Measurements from ENCODE around the gene VGLL2.
A peak's percentile ranks its signal among the peaks of the same experiment; 100 is the strongest.

Gene VGLL2

DNA sequence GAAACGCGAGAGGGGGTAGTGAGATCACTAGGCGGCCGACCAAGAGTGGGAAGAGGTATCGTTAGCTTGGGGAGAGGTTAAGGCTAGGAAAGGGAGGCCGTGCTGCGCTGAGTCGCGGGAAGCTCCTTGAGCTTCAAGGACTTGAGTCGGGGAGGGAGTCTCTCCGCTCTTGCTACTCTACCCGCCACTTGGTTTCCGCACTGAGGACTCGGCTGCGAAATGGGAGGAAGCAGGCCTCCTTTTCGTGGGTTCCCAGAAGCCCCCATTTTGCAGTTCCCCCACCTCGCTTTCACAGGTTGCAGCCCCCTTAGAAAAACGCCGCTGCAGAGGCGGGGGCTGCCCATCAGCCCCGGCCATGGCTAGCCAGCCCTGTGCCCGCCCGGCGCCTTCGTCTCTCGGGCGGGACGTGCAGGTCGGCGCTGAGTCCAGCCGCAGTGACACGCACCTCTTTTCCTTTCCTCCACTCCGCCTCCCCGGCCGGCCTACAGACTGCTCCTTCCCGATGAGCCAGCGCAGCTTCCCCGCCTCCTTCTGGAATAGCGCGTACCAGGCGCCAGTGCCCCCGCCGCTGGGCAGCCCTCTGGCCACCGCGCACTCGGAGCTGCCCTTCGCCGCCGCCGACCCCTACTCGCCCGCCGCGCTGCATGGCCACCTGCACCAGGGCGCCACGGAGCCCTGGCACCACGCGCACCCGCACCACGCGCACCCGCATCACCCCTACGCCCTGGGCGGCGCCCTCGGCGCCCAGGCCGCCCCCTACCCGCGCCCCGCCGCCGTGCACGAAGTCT is 4.9 kb downstream of the VGLL2 start:
- DNase-seq, result no peak

GRCh38 chr6:117270843-117271507 is 5.6 kb downstream of the VGLL2 start:
- no peak for DNase-seq

DNA sequence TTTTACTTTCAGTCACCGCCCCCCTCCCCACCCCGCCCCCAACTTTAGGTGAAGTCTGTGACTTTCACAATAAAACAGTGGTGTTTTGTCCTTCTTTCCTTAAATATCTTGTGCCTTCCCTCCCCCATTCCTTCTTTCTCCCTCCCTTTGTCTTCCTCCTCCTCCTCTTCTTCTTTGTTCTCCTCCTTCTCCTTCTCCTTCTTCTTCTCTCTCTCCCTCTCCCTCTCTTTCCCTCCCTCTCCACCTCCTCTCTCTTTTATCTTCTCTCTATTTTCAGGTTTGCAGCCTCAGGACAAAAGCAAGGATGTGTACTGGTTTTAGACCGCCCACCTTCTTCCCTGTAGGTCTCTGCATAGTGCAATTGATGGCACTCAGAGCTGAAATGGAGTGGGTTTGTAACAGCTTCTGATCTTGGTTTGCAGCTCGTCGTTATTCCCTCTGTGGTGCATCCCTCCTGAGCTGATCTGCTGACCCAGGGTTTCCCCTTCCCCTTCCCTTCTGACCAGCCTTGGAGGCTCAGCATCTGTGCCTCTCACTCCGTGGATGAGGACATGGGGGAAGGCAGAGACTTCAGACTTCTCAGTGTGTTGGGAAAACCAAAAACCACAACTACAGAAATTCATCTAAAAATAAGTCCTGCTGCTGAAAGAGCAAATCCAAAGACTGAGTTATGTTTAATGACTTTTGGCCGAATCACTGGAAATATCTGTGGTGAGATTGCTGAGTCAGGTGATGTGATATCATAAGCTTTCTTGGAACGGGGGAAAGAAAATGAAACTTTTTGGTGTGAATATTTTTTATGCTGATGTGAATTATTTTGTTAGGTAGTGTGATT is 6.9 kb downstream of the VGLL2 start:
- DNase-seq, result peak; percentile 46

GRCh38 chr6:117272891-117273290 is 7.5 kb downstream of the VGLL2 start:
- DNase-seq, result no peak

- DNase-seq, result no peak
These were observed 9.8 kb downstream of the VGLL2 start for GRCh38 chr6:117275205-117275604.

- DNase-seq, result no peak
These were observed 10.4 kb downstream of the VGLL2 start for GRCh38 chr6:117275711-117276110.

DNA sequence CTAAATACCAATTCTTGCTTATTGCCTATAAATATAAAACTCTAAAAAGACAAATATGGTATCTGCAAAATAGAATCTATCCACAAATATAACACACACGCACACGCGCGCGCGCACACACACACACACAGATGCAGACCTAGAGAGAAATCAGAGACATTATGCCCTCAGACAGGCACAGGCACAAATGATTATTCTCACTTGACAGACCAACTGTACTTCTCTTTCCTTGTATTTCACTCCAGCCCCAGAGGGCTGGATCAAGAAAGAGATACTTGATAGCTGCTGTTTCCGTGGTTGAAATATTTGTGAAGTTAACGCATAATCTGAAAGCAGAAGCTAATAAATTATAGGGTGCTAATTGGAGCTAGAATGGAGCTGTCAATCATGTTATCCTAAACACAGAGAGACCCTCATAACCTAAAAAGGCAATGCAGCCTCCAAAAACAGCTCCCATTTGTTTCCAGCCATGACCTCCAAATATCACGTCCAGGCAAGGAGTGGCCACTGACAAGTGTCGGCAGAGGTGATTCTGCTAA is 11.5 kb downstream of the VGLL2 start:
- DNase-seq, result no peak

DNA sequence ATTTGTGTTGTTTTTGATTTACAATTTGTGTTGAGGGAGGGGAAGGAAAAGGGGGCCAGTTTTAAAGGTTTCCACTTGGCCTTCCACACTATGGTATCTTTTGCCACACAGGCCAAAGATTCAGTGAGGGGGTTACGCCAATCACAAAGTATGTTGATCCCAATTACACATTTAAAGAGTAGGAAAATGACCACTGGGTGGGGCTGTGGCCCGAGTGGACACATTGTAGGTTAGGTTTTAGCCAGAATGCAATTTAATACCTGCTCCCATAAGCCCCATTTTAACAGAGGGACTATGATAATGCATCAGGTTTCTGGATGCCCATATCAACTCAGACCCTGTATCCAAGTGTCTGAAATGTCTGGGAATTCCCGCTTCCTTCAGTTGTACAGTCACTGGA is 15.6 kb downstream of the VGLL2 start:
- no peak for DNase-seq

DNA sequence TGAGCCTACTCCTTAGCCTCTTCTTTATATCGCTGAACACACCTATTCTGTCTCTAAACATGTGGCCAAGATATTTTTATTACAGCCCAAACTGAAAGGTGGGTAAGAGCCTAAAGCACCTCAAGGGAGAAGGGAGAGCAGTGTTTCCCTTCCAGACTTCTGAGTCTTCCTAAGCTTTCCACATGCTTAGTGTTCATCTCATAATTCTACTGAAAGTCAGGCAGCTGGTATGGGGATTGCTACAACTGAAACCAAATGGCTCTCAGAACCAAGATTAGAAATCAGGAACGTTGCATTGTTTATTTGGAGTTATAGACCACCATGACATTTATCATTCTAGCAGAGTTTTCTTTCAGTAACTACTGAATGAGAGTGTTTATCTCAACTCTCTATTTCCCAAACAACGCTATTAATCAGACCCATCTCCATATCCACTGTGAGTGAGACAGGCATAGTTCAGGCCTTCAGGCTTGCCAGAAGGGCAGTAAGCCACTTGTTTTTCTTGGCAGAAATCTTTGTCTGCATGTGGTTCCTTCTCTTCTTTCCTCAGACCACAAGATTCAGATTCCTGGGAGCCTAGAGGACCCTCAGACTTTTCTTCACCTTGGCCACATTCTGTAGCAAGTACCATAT is 22.8 kb downstream of the VGLL2 start:
- no peak for DNase-seq

- DNase-seq, result no peak
These were observed 25.0 kb downstream of the VGLL2 start for GRCh38 chr6:117290173-117290846.

DNA sequence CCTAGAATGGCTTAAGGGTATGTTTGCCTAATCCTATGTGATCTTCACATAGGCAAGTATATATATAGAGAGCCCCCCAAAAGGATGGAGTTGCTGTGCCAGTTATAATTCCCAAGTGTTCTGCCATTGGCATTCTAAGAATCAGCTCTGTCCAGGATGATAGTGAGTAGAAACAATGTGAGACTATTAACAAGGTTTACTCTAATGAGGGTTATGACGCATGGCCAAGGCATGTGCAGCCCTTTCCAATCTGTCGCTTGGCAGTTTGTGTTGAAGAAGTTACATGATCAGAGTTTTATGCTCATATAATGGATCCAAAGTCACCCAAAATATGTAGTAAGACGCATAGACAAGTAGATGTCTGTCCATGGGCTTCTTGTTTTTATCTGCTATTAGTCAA is 33.6 kb downstream of the VGLL2 start:
- peak; percentile 1 for DNase-seq

DNA sequence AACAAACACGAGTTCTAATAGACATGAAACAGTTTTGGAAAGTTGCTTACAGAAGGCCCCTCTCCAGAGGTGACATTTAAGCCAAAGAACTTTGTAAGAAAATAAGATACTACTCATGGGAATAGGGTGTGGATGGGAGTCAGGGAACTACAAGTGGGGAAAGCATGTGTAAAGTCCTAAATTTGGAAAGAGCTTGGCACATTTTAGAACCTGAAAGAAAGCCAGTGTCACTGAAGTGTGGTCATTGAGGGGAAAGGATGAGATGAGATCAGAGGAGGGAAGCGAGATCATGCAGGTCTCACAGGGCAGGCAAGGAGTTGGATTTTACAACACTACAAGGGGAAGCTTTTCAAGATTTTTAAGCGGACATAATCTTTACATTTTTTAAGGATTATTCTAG is 38.0 kb downstream of the VGLL2 start:
- no peak for DNase-seq

DNA sequence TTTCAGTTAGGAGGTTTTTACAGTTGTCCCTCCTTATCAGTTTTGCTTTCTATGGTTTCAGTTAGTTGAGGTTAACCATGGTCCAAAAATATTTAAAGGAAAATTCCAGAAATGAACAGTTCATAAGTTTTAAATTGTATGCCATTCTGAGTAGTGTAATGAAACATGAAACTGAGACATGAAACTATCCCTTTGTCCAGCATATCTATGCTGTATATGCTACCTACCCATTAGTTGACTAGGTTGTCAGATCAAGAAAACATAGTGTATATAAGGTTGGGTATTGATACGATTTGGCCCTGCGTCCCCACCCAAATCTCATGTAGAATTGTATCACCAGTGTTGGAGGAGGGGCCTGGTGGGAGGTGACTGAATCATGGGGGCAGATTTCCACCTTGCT is 39.1 kb downstream of the VGLL2 start:
- DNase-seq, result no peak

DNA sequence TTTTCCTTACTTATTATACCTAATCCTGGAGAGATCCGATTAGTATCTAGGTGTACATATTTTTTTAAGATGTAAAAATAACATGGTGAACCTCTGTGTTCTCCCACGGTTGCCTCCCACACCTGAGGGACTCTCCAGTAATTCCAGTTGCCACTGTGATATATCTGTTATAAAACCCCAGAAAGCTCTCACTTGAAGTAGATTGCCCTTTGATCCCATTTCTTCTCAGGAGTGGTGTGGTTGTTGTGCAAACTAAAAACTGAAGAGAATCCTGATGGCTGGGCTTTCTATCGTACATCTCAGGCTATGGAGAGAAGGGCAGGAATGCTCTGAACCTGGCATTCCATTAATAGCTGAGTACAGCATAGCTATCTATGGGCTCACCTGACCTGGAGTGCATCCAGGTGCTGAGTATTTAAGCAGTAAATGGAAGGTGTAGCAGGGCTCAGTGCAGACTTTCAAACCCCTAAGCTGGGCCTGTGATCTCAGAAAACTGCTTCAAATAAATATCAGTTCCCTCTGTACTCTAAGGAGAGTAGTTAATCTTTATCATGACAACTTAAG is 41.0 kb downstream of the VGLL2 start:
- DNase-seq, result no peak

GRCh38 chr6:117307655-117308054 is 42.3 kb downstream of the VGLL2 start:
- DNase-seq, result no peak

GRCh38 chr6:117309069-117309468 is 43.7 kb downstream of the VGLL2 start:
- DNase-seq, result no peak

DNA sequence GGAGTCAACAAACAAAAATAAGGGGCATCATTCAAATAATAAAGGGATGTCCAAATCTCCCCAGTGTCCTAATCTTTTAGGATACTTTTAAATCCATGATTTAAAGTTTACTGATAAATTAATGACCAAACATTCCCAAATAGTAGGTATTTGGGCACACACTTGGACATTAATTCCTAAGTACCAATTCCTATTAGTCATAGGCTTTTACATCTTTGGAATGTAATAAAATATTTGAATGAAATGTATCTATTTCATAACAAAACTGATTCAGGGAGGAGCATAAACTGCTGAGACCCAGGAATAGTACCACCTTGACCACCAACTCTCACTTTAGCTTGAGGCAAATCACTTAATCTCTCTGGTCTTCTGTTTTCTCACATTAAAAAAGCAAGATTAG is 44.3 kb downstream of the VGLL2 start:
- no peak for DNase-seq

DNA sequence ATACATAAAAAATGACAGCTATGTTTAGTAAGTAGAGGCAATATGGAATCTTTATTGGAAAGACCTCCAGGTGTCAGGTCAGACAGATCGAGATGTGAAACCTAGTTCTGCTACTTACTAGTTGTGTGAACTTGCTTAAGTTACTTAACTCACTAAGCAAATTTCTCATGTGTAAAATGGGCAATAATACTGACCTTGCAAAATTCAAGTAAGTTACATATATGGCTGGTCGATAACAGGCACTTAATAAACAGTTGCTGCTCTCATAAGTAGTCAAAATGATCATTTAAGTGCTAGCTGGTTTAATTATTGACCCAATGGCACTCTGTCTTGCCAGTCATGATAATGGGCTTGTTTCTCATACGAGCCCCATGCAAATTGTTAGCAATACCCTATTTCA is 46.0 kb downstream of the VGLL2 start:
- no peak for DNase-seq

DNA sequence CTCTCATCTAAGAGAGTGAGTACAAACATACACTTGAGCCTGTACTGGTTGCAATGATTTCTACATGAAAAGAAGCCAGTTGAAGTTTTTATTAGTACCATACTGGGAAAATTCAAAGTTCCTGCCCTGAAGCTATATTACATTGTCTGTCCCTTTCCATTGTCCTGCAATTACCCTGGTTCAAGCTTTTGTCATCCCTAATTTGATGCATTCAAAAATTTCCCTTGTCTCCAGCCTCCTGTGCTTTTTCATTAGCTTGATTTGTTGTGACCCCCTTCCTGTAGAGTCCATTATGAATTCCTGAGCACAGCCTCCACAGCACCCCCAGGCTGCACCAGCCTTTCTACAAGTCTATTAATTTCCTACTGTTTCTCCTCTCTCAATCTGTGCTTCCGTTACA is 46.4 kb downstream of the VGLL2 start:
- no peak for DNase-seq

DNA sequence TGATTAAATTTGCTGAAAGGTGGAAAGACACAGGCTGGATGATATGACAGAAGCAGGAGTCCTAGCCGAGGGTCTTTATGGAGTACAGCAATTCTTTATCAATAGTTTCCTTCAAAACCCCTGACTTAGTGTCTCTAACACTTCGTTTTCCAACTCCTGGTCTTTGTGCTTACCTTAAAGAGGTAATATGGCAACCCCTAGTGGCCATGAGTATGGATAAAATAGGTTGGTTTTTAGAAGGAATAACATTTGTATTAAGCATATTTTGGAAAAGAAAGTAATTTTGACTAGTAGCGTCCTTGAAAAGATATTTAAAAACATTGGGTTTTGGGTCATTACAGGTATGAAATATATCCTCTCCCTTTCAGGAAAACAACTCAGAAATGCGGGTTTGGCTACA is 51.9 kb downstream of the VGLL2 start:
- DNase-seq, result peak; percentile 7

Measured in fibroblast of skin of right biceps (primary cell).